Islet precursor cell (in vitro differentiated cells): ENCODE data around the gene PPP1CC.
"Not testable (repeated sequence)": the region's sequence is repeated elsewhere in the genome, so short reads cannot be mapped to it uniquely, and the experiment has no call there.

ENCODE experiments used
- DNase-seq: peaks from one replicate; pipeline ENCODE4 v3.0.0-alpha.2; 2018

PPP1CC gene

DNA sequence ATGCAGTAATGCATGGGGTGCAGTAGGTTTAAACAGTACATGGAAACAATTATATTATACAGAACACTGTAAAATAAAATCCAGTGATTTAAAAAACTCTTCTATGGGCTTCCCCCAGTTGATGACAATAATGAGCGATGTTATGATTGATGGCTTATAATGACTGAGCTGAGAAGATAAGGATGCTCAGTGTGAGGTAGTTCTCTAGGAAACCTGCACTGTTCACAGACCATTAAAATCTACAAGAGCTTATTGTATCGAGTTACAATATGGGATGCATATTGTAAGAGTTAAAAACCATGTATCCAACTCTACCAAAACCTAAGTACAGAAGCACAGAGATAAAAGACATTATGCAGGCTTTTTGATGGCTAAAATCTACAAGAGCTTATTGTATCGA is 19.8 kb downstream of the PPP1CC start:
- DNase-seq: not testable (repeated sequence)

DNA sequence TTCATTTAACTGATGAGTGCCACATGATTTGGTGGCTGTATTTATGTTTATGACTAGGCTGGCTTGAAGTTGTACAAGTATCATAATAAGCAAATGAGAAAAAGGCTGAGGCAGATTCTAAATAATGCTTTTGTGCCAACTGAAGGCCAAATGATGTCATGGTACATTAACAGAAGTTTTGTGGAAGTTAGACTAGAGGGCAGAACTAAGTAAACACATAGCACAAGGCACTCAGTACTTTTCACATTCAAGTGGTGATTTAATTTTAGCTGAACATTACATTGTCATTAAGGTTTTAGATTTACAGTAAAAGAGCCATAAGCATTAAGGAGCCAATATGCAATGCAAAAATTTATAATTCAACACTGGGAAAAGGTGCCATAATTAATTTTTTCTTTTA is 21.1 kb downstream of the PPP1CC start:
- no peak for DNase-seq

DNA sequence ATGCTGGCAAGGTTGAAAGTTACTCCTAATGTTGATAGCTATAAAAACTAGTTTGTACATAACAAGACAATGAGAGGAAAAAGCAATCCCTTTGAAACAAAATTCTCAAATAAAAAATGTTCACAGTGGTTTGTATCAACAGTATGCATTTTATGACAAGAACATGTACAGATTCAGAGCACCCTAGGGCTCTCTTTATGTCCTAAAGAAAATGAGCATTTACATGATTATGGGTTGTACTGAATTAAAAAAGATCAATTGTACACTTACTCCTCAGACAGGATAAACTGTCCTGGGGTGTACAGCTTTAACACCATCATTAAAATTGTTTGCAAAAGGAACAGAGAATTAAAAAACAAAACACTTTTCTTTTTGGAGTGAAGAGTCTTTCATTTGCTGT is 22.2 kb downstream of the PPP1CC start:
- DNase-seq: no peak

- DNase-seq: no peak
Observed at GRCh38 chr12:110718222-110718908, 24.3 kb downstream of the PPP1CC start.

- DNase-seq: no peak
Observed at GRCh38 chr12:110717037-110717436, 25.7 kb downstream of the PPP1CC start.

DNA sequence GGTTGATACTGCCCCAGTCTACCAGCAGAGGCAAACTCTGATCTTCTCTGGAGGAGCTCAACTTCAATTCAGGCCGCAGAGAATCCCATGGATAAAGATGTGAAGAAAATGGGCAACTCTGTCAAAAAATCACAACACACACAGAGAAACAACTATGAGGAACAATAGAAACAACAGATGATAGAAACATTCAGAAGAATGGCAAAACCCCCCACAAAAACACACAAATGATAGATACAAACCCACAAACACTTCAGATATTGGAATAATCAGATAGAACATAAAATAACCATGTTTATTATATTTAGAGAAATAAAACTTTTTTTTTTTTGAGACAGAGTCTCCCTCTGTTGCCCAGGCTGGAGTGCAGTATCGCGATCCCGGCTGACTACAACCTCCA is 33.8 kb downstream of the PPP1CC start:
- no peak for DNase-seq

DNA sequence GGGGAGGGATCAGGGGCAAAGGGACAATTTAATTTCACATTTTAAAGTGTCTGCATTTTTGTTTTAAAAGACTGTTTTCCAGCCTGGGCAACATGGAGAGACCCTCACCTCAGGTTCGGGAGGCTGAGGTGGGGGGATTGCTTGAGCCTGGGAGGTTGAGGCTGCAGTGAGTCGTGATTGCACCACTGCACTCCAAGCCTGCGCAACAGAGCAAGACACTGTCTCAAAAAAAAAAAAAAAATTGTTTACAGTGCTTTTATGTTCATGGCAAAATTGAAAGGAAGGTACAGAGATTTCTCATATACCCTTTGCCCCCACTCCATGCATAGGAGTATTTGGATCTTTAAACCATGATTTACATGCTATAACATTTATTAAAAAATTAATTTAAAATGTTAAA is 37.4 kb downstream of the PPP1CC start:
- no peak for DNase-seq

DNA sequence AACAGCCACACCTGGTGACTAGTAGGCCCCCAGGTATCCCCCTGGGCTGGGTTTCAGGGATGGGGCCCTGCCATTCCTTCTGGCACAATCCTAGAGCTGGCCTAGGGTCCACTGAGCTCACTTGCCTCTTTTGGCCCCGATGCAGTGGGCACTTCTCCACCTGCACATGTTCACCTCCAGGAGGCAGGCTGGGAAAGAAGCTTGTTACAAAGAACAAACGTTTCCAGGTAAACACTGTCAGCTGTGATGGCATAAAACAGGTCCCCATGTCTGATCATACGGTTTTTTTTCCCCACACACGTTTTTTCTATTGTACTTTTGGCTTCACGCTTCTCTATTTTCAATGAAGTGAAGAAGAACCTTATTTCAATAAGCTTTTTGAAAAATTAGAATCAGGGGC is 37.9 kb downstream of the PPP1CC start:
- peak; percentile 80 for DNase-seq

- no peak for DNase-seq
Observed at GRCh38 chr12:110704231-110704630, 38.5 kb downstream of the PPP1CC start.

GRCh38 chr12:110702081-110702480 is 40.6 kb downstream of the PPP1CC start:
- DNase-seq: no peak

DNA sequence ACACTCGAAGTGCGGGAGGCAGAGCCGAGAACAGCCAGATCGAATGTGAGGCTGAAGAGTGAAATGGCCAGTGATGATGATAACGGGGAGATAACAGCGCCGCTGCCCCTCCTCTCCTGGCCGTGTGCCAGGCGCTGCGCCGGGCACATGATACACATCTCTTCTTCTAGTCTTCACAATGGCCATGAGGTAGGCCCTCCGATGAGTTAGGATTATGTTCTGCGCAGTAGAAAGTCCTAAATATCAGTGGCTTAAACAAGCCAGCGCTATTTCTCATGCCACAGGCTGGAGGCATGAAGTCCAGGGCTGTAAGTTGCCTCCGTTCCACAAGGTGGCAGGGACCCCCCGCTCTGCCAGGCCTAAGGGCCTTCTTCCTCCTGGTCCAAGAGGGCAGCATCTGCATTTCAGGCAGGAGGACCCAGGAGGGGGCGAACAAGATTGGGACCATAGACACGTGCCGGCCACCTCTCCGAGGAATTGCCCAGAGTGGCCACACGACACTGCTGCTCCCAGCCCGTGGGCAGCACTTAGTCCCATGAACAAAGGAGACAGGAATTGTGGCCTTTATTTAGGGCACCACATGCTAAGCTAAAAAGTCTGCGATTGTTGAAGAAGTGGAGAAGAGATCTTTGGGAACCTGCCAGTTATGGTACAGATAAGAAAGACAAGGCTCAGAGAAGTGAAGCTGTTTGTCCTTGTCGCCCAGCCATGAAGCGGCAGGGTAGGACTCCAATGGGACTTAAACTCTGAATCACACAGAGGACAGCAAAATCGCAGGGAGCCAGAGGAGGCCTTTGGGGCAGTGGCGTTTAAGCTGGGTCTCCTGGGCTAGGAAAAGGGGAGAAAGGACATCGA is 42.9 kb downstream of the PPP1CC start:
- DNase-seq: no peak

DNA sequence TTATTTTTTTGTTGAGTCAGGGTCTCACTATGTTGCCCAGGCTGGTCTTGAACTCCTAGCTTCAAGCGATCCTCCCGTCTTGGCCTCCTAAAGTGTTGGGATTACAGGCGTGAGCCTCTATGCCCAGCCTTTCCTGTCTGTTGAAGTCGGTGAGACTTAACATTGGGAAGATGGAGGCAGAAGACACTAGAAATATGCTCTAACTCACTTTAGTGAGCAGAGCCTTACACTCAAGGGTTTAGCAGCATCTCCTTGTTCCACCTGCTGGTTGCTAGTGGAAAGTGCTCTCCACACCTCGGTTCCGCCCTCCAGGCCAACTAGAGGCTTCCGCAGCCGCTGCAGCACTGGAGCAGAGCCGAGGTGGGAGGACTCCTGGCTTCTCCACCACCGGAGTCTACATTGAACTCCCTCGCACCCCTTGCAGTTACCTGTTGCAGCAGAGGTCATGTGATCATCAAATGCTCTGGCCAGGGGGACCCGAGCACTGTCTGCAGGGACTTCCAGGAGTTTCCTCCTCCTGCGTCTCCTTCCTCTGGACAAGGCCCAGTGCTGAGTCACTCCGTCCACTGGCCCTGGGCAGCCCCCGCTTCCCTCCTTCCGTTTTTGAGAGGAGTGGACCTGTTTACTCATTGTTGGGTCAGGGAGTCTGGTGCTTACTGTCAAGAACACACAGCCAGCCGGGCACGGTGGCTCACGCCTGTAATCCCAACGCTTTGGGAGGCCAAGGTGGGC is 44.4 kb downstream of the PPP1CC start:
- peak; percentile 94 for DNase-seq

DNA sequence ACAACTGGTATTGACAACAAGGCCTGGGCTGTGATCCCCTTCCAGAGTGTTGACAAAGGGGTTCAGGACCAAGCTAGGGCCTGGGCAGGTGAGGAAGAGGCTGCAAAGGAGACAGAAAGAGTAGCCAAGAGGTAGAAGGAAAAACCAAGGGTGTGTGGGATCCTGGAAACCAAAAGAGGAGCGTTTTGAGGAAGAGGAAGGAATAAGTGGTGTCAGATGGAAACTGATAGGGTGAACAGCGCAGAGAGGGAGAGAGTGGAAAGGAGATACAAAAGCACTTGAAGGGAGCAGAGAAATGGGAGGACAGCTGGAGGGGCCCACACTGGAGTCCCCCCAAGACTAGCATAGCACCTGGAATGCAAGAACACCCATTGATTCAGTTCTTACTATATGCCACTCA is 45.5 kb downstream of the PPP1CC start:
- no peak for DNase-seq

DNA sequence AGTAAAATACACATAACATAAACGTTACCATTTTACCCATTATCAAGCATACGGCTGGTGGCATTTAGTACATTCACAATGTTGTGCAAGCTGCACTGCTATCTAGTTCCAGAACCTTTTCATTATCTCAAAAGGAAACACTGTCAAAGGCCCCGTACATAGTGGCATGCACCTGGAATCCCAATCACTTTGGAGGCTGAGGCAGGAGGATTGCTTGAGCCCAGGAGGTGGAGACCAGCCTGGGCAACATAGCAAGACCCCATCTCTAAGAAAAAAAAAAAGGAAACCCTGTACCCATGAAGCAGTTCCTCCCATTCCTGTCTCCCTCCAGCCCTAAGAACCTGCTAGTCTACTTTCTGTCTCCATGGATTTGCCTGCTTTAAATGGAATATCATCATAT is 46.4 kb downstream of the PPP1CC start:
- DNase-seq: no peak

- no peak for DNase-seq
Observed at GRCh38 chr12:110694330-110694901, 48.3 kb downstream of the PPP1CC start.

DNA sequence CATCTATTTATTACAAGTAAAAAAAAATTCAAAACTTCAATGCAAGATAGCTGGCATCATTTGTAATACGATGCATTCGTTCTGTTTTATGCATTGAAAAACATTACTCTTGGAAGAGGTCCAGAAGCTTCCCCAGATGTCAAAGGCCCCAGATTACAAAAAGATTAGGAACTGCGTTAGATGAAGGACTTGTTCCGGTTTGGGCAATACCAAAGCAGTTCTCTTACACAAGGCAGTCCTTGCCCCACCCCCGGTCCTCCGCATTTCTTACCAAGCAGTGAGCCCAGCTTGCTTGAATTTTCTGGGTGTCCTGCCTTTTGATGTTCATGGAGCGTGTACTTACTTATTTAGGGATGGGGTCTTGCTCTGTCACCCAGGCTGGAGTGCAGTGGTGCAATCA is 49.0 kb downstream of the PPP1CC start:
- no peak for DNase-seq

DNA sequence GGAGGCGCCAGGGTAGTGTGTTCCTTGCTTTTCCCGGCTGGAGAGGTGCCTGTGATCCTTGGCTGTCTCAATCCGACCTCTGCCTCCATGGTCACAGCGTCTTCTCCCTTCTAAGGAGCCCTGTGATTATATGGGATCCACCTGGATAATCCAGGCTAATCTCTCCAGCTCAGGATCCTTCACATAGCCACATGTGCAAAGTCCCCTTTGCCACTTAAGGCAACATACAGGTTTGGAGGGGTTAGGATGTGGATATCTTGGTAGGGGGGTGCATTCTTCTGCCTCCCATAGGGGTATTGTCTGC is 52.6 kb downstream of the PPP1CC start:
- DNase-seq: no peak

- peak; percentile 84 for DNase-seq
Observed at GRCh38 chr12:110689281-110690126, 53.2 kb downstream of the PPP1CC start.

GRCh38 chr12:110688446-110689280 is 54.0 kb downstream of the PPP1CC start, which contains the start of gene HVCN1:
HVCN1 (minus strand) TSS chr12:110689115; CDS start chr12:110683245, 5,870 bp downstream.
- DNase-seq: no peak

- no peak for DNase-seq
Observed at GRCh38 chr12:110687396-110688169, 55.1 kb downstream of the PPP1CC start.
